Kidney epithelial cell (primary cell): Measurements from ENCODE around the gene SRGAP3. TPM values are rescaled to one million over a fixed set of nuclear protein-coding genes. Genes with fewer than 3 reads are reported as not detected.

ENCODE experiments used
- DNase-seq: peaks from one replicate; pipeline ENCODE4 v3.0.0-alpha.2; 2010; ENCODE audit warnings: low read depth
- H3K27me3 ChIP-seq: 2 replicates; pipeline ENCODE4 v1.6.0; 2011; ENCODE audit warnings: low read length; ENCODE audit not compliant: control insufficient read depth, insufficient read depth
- H3K36me3 ChIP-seq: 2 replicates; pipeline ENCODE4 v1.5.1; 2011; ENCODE audit warnings: low read length; ENCODE audit not compliant: control insufficient read depth, insufficient read depth
- H3K4me3 ChIP-seq: 2 replicates; pipeline ENCODE4 v1.5.1; 2011; ENCODE audit warnings: low read depth, mild to moderate bottlenecking, control low read depth, low read length
- total RNA-seq: library from RNA; depleted of rRNA; stranded (reverse); fragments of >200 nt; gene quantifications from 2 replicates; pipeline ENCODE4 v1.2.3, GENCODE V29; 2015
- TF ChIP-seq, protein P1 (sequence below): IDR thresholded peaks from 2 replicates; pipeline ENCODE4 v1.5.1; 2011; ENCODE audit warnings: mild to moderate bottlenecking, moderate library complexity, low read length, control low read depth, inconsistent platforms; ENCODE audit not compliant: insufficient read depth, poor library complexity, severe bottlenecking

The SRGAP3 gene
- total RNA-seq, 1 donor from 2014 or later, result 4.9 TPM

DNA sequence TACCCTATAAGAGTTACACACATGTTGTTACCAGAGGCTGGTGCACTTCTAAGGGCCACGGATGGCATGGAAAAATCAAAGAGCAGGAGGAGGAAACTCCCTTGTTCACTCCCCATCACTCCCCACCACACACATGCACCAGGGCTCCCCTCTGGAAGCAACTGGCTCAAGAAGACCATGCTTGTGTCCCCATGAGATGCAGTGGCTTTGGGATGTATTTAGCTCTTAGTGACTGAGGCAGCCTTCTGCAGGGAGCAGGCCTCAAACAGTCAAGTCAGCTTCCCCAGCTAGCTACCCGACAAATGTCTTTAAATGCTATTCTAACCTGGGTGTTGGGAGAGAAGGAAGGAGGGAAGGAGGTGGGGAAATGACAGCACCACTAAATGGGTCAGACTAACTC is 253.2 kb downstream of the SRGAP3 start:
- Histone ChIP-seq H3K36me3 (no peaks in the 10 kb centered on the region), H3K4me3 (no peak overlapping the region), H3K27me3 (no peaks in the 10 kb centered on the region)
- no peak for DNase-seq
- TF ChIP-seq, protein P1, sequence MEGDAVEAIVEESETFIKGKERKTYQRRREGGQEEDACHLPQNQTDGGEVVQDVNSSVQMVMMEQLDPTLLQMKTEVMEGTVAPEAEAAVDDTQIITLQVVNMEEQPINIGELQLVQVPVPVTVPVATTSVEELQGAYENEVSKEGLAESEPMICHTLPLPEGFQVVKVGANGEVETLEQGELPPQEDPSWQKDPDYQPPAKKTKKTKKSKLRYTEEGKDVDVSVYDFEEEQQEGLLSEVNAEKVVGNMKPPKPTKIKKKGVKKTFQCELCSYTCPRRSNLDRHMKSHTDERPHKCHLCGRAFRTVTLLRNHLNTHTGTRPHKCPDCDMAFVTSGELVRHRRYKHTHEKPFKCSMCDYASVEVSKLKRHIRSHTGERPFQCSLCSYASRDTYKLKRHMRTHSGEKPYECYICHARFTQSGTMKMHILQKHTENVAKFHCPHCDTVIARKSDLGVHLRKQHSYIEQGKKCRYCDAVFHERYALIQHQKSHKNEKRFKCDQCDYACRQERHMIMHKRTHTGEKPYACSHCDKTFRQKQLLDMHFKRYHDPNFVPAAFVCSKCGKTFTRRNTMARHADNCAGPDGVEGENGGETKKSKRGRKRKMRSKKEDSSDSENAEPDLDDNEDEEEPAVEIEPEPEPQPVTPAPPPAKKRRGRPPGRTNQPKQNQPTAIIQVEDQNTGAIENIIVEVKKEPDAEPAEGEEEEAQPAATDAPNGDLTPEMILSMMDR, result no peak

DNA sequence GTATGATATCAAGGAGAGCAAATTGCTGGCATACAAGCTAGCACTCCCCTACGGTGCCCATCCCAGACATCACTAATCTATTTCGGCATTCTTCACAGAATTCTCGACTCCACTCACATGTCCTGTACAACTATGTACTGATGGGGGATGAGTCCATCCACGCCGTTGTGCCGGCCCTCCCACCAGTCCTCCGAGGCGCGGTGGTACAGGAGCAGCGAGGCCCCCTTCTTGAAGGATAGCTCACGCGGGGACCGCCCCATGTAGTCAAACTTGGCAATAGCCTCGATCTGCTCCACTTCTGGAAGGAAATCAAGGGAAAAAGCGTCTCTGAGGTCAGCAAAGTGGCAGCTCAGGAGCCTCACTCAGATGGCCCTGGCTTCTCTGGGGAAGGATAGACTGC is 255.2 kb downstream of the SRGAP3 start:
- no peaks in the 10 kb centered on the region for H3K36me3 ChIP-seq
- no peak for DNase-seq
- no peaks in the 10 kb centered on the region for H3K27me3 ChIP-seq
- no peak overlapping the region for H3K4me3 ChIP-seq
- TF ChIP-seq, protein P1, result no peak

DNA sequence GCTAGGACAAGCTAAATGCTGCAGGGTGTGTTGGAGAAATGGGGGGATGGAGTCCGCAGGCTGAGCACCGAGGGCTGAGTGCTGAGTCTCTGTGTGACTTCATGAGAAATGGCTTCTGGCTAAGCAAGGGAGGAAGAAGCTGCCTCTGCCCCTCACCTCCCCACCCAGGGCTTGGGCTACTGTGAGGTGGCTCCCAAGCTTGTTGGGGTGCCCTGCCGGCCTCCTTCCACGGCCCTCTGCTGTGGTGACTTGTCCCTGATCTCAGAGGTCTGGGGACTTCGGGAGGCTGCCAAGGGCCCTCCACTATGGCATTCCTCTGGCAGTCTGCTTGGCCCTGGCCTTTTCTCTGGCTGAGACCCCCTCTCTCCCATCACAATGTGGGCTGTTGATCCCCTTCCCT is 256.1 kb downstream of the SRGAP3 start:
- no peak for DNase-seq
- TF ChIP-seq, protein P1, result no peak
- Histone ChIP-seq H3K27me3 (no peaks in the 10 kb centered on the region), H3K4me3 (no peak overlapping the region), H3K36me3 (no peaks in the 10 kb centered on the region)

DNA sequence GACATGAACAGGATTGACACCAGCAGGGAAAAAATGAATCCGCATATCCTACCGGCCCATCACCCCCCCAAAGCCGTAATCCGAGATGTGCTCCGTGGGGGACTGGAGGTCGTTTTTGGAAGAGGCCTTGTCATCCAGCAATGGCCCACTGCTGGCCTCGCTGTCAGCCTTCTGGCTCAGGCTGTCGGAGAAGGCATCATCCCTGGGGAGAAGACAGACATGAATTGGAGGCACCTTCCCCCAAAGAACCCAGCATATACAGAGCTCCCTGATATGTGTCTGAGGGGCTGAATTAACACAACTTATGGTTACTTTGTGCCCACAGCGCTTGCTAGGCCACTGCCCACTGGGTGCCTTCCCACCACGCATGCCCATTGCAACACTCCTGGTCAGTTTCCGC is 256.6 kb downstream of the SRGAP3 start:
- Histone ChIP-seq H3K36me3 (no peaks in the 10 kb centered on the region), H3K27me3 (no peaks in the 10 kb centered on the region), H3K4me3 (no peak overlapping the region)
- no peak for DNase-seq
- TF ChIP-seq, protein P1, result no peak

DNA sequence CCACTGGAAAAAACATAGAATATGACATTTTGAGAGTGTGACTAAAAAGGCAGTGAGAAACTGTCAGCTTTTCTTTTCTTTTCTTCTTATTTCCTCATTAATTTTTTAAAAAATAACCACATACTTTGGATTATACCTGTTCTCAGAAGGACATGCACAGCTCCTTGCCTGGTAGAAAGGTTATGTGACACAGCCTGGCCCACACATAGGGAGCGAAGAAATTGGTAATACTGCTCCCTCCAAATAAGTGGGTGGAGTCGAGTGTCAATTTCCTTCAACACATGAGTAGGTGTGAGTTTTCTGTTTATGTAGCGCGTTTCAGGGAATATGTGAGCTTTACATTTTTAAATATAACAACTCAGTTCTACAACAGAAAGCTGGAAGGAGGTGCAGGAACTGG is 257.2 kb downstream of the SRGAP3 start:
- TF ChIP-seq, protein P1, result no peak
- Histone ChIP-seq H3K27me3 (no peaks in the 10 kb centered on the region), H3K4me3 (no peak overlapping the region), H3K36me3 (no peaks in the 10 kb centered on the region)
- no peak for DNase-seq
